ENCODE results near the gene MED27. TPM values are rescaled to one million over a fixed set of nuclear protein-coding genes. Genes with fewer than 3 reads are reported as not detected.
A peak's percentile ranks its signal among the peaks of the same experiment; 100 is the strongest.

MED27 gene
- total RNA-seq, 1 experiment from 2014 or later: 30.4 TPM

DNA sequence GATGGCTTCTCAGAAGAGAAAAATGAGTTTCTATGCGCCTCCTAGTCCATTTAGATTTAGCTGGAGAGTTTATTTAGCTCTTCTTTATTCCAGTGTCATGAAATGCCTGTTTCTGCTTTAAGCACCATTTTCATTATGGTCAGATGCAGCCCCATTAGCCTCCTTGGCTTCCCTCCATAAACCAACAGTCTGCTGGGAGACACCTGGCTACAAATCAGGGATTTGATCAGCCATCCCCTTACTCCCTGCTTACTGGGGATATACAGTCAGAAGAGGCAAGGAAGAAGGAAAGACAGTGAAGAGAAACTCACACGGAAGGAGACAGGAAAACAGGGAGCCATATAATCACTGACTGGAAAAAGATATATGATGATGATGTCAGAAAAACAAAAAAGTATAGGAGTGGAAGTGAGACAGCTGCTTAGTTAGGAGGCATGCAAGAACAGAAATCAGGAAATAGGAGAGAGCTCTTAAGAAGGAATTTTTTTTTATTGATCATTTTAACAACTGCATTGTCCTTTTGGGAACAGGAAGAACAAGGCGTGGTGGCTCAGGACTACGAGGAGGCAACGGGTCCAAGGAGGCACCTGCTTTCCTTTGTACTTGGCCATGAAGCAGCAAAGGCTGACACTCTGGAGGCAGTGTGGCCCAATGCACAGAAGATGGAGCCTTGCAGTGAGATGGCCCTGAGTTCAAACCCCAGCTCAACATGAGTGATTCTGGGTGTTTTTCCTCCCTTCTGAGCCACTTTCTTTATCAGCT, 56.1 kb downstream of the MED27 start:
- Mint-ChIP-seq H3K4me1 (ENCODE audit: low read depth, unreplicated experiment) (peaks cover 30% of the 10 kb centered on the region), H3K36me3 (ENCODE audit: insufficient read depth, unreplicated experiment) (no peaks in the 10 kb centered on the region), H3K27me3 (ENCODE audit: insufficient read depth, unreplicated experiment) (no peaks in the 10 kb centered on the region), H3K27ac (ENCODE audit: unreplicated experiment) (no peak overlapping the region), H3K4me3 (ENCODE audit: unreplicated experiment) (no peak overlapping the region), H3K9me3 (ENCODE audit: unreplicated experiment) (no peaks in the 10 kb centered on the region)
- Histone ChIP-seq H3K27me3 (replicated peaks; ENCODE audit: control insufficient read depth, insufficient read depth, low read length) (no peaks in the 10 kb centered on the region), H3K36me3 (ENCODE audit: control insufficient read depth, insufficient read depth, low read length) (no peaks in the 10 kb centered on the region), H3K4me3 (ENCODE audit: low read depth, low read length) (no peak overlapping the region), H3K4me1 (peaks cover 15% of the 10 kb centered on the region), H3K9me3 (no peaks in the 10 kb centered on the region)
- DNase-seq: no peak
- TF ChIP-seq, protein P1, sequence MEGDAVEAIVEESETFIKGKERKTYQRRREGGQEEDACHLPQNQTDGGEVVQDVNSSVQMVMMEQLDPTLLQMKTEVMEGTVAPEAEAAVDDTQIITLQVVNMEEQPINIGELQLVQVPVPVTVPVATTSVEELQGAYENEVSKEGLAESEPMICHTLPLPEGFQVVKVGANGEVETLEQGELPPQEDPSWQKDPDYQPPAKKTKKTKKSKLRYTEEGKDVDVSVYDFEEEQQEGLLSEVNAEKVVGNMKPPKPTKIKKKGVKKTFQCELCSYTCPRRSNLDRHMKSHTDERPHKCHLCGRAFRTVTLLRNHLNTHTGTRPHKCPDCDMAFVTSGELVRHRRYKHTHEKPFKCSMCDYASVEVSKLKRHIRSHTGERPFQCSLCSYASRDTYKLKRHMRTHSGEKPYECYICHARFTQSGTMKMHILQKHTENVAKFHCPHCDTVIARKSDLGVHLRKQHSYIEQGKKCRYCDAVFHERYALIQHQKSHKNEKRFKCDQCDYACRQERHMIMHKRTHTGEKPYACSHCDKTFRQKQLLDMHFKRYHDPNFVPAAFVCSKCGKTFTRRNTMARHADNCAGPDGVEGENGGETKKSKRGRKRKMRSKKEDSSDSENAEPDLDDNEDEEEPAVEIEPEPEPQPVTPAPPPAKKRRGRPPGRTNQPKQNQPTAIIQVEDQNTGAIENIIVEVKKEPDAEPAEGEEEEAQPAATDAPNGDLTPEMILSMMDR (IDR thresholded peaks at IDR 0.05; ENCODE audit: insufficient read depth in 1 of 2, low read depth in 1 of 2, low read length in 1 of 2, severe bottlenecking in 1 of 2, unreplicated experiment in 1 of 2): no peak
- ChIA-PET CTCF (no interaction called here), POLR2A (no interaction called here)
- no TSS peak for BruUV-seq (replicated peaks)
- intact Hi-C loops (cut with micrococcal nuclease; ENCODE audit: unreplicated experiment): no loop called here

DNA sequence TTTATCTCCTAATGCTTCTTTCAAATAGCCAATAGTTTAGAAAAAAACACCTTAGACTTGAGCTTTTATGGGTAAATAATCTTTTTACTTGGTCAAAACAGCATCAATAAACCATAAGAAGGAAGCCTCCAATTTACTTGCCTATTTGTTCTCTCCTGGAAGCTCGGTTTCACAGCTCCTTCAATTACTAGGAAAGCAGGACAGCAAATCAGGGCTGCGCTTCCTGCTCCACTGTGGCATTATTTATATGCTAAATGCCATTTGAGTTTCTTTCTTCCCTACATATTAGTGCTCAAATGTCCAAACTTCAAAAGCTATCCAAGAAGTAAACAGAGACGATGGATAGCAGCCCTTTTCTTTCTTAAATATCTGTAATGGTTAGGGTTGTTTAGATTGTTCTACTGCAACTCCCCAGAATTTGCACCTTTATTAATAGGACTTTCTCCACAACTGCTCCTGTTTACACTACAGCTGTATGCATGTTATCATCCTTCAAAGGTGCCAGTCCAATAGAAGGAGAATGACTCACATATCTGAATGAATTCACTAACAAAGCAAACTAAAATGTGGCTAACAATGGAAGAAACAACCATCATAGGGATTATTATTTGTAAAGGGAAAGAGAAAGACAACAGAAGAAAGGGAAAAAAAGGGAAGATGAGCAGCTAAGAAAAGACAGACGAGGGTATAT, 58.7 kb downstream of the MED27 start:
- no peak for DNase-seq
- intact Hi-C loops (cut with micrococcal nuclease; ENCODE audit: unreplicated experiment): no loop called here
- H3K27ac Mint-ChIP-seq (ENCODE audit: unreplicated experiment): no peak overlapping the region
- Histone ChIP-seq H3K4me1 (peaks cover 4% of the 10 kb centered on the region; the same call in 1 of the 2 replicates), H3K36me3 (ENCODE audit: control insufficient read depth, insufficient read depth, low read length) (no peaks in the 10 kb centered on the region), H3K27me3 (replicated peaks; ENCODE audit: control insufficient read depth, insufficient read depth, low read length) (no peaks in the 10 kb centered on the region), H3K9me3 (no peaks in the 10 kb centered on the region), H3K4me3 (ENCODE audit: low read depth, low read length) (no peak overlapping the region)
- CTCF ChIA-PET: no interaction called here
- H3K27me3 Mint-ChIP-seq (ENCODE audit: insufficient read depth, unreplicated experiment): no peaks in the 10 kb centered on the region
- POLR2A ChIA-PET: no interaction called here
- H3K4me3 Mint-ChIP-seq (ENCODE audit: unreplicated experiment): no peak overlapping the region
- no TSS peak for BruUV-seq (replicated peaks)
- H3K36me3 Mint-ChIP-seq (ENCODE audit: insufficient read depth, unreplicated experiment): no peaks in the 10 kb centered on the region
- TF ChIP-seq, protein P1 (IDR thresholded peaks at IDR 0.05; ENCODE audit: insufficient read depth in 1 of 2, low read depth in 1 of 2, low read length in 1 of 2, severe bottlenecking in 1 of 2, unreplicated experiment in 1 of 2): no peak
- H3K9me3 Mint-ChIP-seq (ENCODE audit: unreplicated experiment): no peaks in the 10 kb centered on the region
- H3K4me1 Mint-ChIP-seq (ENCODE audit: low read depth, unreplicated experiment): peaks cover 14% of the 10 kb centered on the region

DNA sequence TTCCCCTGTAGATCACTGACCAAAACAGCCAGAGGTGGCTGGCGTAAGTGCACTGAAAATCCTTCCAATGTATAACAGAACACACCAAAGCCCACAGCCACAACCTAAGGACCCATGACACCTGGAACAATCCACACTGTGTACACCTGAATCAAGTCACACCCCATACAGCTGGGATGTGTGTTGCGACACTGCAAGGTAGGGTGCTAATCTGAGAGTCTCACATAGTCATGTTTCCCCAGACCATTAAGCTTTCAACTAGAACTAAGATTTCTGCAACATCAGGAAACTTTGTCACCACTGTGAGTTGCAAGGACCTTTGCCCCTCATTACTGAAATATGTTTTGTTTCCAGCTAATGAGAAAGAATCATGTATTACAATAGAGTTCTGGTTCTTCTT, 59.4 kb downstream of the MED27 start:
- Mint-ChIP-seq H3K27me3 (ENCODE audit: insufficient read depth, unreplicated experiment) (no peaks in the 10 kb centered on the region), H3K36me3 (ENCODE audit: insufficient read depth, unreplicated experiment) (no peaks in the 10 kb centered on the region), H3K9me3 (ENCODE audit: unreplicated experiment) (no peaks in the 10 kb centered on the region), H3K4me1 (ENCODE audit: low read depth, unreplicated experiment) (peaks cover 14% of the 10 kb centered on the region), H3K27ac (ENCODE audit: unreplicated experiment) (no peak overlapping the region), H3K4me3 (ENCODE audit: unreplicated experiment) (no peak overlapping the region)
- DNase-seq: peak in 1 of 2 experiments; percentile 12
- H3K4me1 ChIP-seq: peaks cover 4% of the 10 kb centered on the region; the same call in 1 of the 2 replicates
- no peaks in the 10 kb centered on the region for H3K36me3 ChIP-seq (ENCODE audit: control insufficient read depth, insufficient read depth, low read length)
- TF ChIP-seq, protein P1 (IDR thresholded peaks at IDR 0.05; ENCODE audit: insufficient read depth in 1 of 2, low read depth in 1 of 2, low read length in 1 of 2, severe bottlenecking in 1 of 2, unreplicated experiment in 1 of 2): no peak
- no peaks in the 10 kb centered on the region for H3K27me3 ChIP-seq (replicated peaks; ENCODE audit: control insufficient read depth, insufficient read depth, low read length)
- H3K4me3 ChIP-seq (ENCODE audit: low read depth, low read length): no peak overlapping the region
- intact Hi-C loops (cut with micrococcal nuclease; ENCODE audit: unreplicated experiment): no loop called here
- CTCF ChIA-PET: no interaction called here
- BruUV-seq (replicated peaks): no TSS peak
- POLR2A ChIA-PET: no interaction called here
- no peaks in the 10 kb centered on the region for H3K9me3 ChIP-seq
